Measurements from ENCODE around the gene LSM8.

GRCh38 chr7:118194571-118194970, 10.6 kb downstream of the LSM8 start:
- TF ChIP-seq CTCF (optimal IDR thresholded peaks at IDR 0.05 in 1 of 3, IDR thresholded peaks at IDR 0.05 in 1 of 3, conservative IDR thresholded peaks at IDR 0.05 in 1 of 3; ENCODE audit: extremely low read depth in 1 of 3, insufficient read depth in 2 of 3, low read length in 3 of 3) (no peak), EZH2 (IDR thresholded peaks at IDR 0.05; ENCODE audit: low read length) (no peak)

Data from keratinocyte (primary cell).